ENCODE data around the gene FOXO3. TPM values are rescaled to one million over a fixed set of nuclear protein-coding genes. Genes with fewer than 3 reads are reported as not detected.

FOXO3 gene
- total and polyA plus RNA-seq, 2 experiments from 2014 or later: 19.7 to 36.6 TPM

DNA sequence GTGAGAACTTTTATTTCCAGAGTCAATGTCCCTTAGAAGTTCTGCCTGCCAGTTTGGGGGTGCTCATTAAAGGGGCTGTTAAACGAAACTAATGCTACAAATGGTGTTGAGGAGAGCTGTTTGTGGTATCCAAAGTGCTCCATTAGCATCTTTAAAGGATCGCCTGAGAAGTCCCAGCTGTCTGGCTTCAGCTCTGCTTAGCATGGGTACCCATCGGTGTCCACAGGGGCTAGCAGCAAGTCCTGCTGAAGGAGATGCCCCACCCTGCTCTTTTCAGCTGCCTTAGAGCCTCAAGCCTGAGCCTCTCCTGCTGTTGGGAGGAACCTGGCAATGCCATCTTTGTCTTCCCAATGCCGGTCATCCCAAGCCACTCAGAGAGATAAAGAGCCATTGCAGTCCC is 111.1 kb downstream of the FOXO3 start:
- 0 out of 2 replicates have a peak, but pooled peaks cover 3% of the 10 kb centered on the region for H3K4me1 ChIP-seq (ENCODE audit: insufficient read depth)
- H3K27me3 ChIP-seq (replicated peaks; ENCODE audit: insufficient read depth): no peaks in the 10 kb centered on the region
- H3K36me3 ChIP-seq (ENCODE audit: low read depth): no peaks in the 10 kb centered on the region
- WGBS, 2 experiments (ENCODE audit: low coverage in 1 of 2, low lambda C conversion rate in 2 of 2, missing lambda C conversion rate in 2 of 2): 95 to 100% methylated on average over 4 of the region's 4 CpGs
- H3K9me3 ChIP-seq (ENCODE audit: low read depth): no peaks in the 10 kb centered on the region
- no peaks in the 10 kb centered on the region for H3K9me2 ChIP-seq (ENCODE audit: insufficient read depth)
- H3K27ac ChIP-seq: no peak overlapping the region
- no peak overlapping the region for H3K4me2 ChIP-seq (ENCODE audit: unreplicated experiment)
- 0 out of 2 replicates have a peak, but pooled peaks cover 19% of the 10 kb centered on the region for H4K20me1 ChIP-seq (ENCODE audit: insufficient read depth)
- no peak overlapping the region for H3K4me3 ChIP-seq
- peaks cover 100% of the 10 kb centered on the region for H3K79me2 ChIP-seq (ENCODE audit: insufficient read depth)
- DNase-seq: no peak
- H3K9ac ChIP-seq: no peak overlapping the region
- no peaks in the 10 kb centered on the region for H3F3A ChIP-seq (ENCODE audit: insufficient read depth)
- H2AFZ ChIP-seq: no peak overlapping the region
- in situ Hi-C loops (cut with MboI): no loop called here
- TF ChIP-seq EZH2phosphoT487 (IDR thresholded peaks at IDR 0.05; ENCODE audit: insufficient read depth, low read depth): no peak
- no peak for TF ChIP-seq EZH2 (IDR thresholded peaks at IDR 0.05; ENCODE audit: insufficient read depth, poor library complexity, severe bottlenecking)

DNA sequence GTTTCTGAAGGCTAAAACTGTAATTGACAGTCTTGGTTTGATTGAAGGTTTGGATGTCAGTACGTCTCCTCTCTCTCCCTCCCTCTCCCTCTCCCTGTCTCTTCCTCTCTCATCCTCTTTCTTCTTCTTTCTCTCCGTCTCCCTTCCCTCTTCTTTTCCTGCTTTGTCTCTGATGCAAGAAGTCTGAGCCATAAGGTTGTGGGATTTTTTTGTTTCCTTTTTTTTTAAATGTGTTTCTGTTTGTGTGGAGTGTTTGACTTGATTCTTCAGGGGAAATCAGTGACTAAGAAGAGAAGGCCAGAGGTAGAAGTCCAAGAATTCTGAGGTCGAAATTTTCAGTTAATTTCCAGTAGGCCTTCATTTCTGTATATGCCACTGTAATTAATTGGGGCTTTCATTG is 111.9 kb downstream of the FOXO3 start:
- Histone ChIP-seq H3K9me3 (ENCODE audit: low read depth) (no peaks in the 10 kb centered on the region), H4K20me1 (ENCODE audit: insufficient read depth) (0 out of 2 replicates have a peak, but pooled peaks cover 17% of the 10 kb centered on the region), H2AFZ (no peak overlapping the region), H3K9me2 (ENCODE audit: insufficient read depth) (no peaks in the 10 kb centered on the region), H3K36me3 (ENCODE audit: low read depth) (no peaks in the 10 kb centered on the region), H3K9ac (no peak overlapping the region), H3K4me2 (ENCODE audit: unreplicated experiment) (no peak overlapping the region), H3F3A (ENCODE audit: insufficient read depth) (no peaks in the 10 kb centered on the region), H3K4me3 (no peak overlapping the region), H3K27ac (no peak overlapping the region), H3K4me1 (ENCODE audit: insufficient read depth) (0 out of 2 replicates have a peak, but pooled peaks cover 3% of the 10 kb centered on the region), H3K27me3 (replicated peaks; ENCODE audit: insufficient read depth) (no peaks in the 10 kb centered on the region), H3K79me2 (ENCODE audit: insufficient read depth) (peaks cover 100% of the 10 kb centered on the region)
- TF ChIP-seq EZH2phosphoT487 (IDR thresholded peaks at IDR 0.05; ENCODE audit: insufficient read depth, low read depth): no peak
- TF ChIP-seq EZH2 (IDR thresholded peaks at IDR 0.05; ENCODE audit: insufficient read depth, poor library complexity, severe bottlenecking): no peak
- 97 to 98% methylated on average over 3 of the region's 3 CpGs for WGBS, 2 experiments (ENCODE audit: low coverage in 1 of 2, low lambda C conversion rate in 2 of 2, missing lambda C conversion rate in 2 of 2)
- DNase-seq: no peak
- in situ Hi-C loops (cut with MboI): no loop called here

DNA sequence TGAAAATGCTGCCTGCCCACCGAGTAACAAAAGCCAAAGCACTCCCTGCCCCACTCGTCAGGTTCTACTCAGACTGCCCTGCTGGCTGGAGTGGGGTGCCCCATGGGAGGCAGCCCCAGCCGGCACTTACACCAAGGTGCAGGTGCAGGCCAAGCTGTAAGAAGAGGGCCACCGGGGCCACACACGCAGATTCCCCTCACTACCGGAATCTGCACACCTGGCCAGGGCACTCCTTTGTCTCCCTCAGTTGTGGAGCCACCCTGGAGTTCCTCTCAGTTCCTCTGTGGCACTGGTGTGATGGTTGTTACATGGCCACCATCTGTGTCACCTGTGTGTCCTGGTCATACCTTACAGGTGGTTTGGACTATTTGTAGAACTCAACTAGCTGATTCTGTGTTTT is 112.4 kb downstream of the FOXO3 start:
- Histone ChIP-seq H4K20me1 (ENCODE audit: insufficient read depth) (0 out of 2 replicates have a peak, but pooled peaks cover 13% of the 10 kb centered on the region), H3K27ac (no peak overlapping the region), H3K4me1 (ENCODE audit: insufficient read depth) (0 out of 2 replicates have a peak, but pooled peaks cover 3% of the 10 kb centered on the region), H3K79me2 (ENCODE audit: insufficient read depth) (peaks cover 100% of the 10 kb centered on the region), H3K4me3 (no peak overlapping the region), H3K36me3 (ENCODE audit: low read depth) (no peaks in the 10 kb centered on the region), H3F3A (ENCODE audit: insufficient read depth) (no peaks in the 10 kb centered on the region), H3K9ac (no peak overlapping the region), H3K9me3 (ENCODE audit: low read depth) (no peaks in the 10 kb centered on the region), H3K4me2 (ENCODE audit: unreplicated experiment) (no peak overlapping the region), H3K27me3 (replicated peaks; ENCODE audit: insufficient read depth) (no peaks in the 10 kb centered on the region), H3K9me2 (ENCODE audit: insufficient read depth) (no peaks in the 10 kb centered on the region), H2AFZ (no peak overlapping the region)
- TF ChIP-seq EZH2phosphoT487 (IDR thresholded peaks at IDR 0.05; ENCODE audit: insufficient read depth, low read depth) (no peak), EZH2 (IDR thresholded peaks at IDR 0.05; ENCODE audit: insufficient read depth, poor library complexity, severe bottlenecking) (no peak)
- WGBS, 2 experiments (ENCODE audit: low coverage in 1 of 2, low lambda C conversion rate in 2 of 2, missing lambda C conversion rate in 2 of 2): 97% methylated on average over 5 to 6 of the region's 6 CpGs
- DNase-seq: no peak
- in situ Hi-C loops (cut with MboI): no loop called here

DNA sequence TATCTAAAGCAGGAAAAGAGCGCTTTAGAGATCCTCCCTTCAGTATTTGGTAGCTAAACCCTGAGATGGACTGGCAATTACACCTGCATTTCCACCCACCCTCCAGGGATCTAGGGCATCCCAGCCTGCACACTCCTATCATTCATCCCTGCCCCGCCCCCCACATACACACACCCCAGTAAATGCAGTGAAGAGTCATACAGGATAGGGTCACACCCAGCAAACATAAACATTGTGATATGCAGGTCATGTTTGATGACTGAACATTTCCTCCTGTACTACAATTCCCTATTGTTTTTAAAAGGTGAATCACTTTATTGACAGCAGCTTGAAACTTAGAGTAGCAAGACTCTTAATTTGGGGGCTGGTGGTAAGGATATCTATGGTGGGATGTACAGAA is 112.9 kb downstream of the FOXO3 start:
- no peaks in the 10 kb centered on the region for H3K9me3 ChIP-seq (ENCODE audit: low read depth)
- H3K27me3 ChIP-seq (replicated peaks; ENCODE audit: insufficient read depth): no peaks in the 10 kb centered on the region
- peaks cover 100% of the 10 kb centered on the region for H3K79me2 ChIP-seq (ENCODE audit: insufficient read depth)
- no peak overlapping the region for H3K4me3 ChIP-seq
- H3K36me3 ChIP-seq (ENCODE audit: low read depth): no peaks in the 10 kb centered on the region
- no peak overlapping the region for H3K4me2 ChIP-seq (ENCODE audit: unreplicated experiment)
- 0 out of 2 replicates have a peak, but pooled peaks cover 3% of the 10 kb centered on the region for H3K4me1 ChIP-seq (ENCODE audit: insufficient read depth)
- H4K20me1 ChIP-seq (ENCODE audit: insufficient read depth): 0 out of 2 replicates have a peak, but pooled peaks cover 8% of the 10 kb centered on the region
- in situ Hi-C loops (cut with MboI): no loop called here
- TF ChIP-seq EZH2phosphoT487 (IDR thresholded peaks at IDR 0.05; ENCODE audit: insufficient read depth, low read depth) (no peak), EZH2 (IDR thresholded peaks at IDR 0.05; ENCODE audit: insufficient read depth, poor library complexity, severe bottlenecking) (no peak)
- no peaks in the 10 kb centered on the region for H3K9me2 ChIP-seq (ENCODE audit: insufficient read depth)
- H3K27ac ChIP-seq: no peak overlapping the region
- WGBS, 2 experiments (ENCODE audit: low coverage in 1 of 2, low lambda C conversion rate in 2 of 2, missing lambda C conversion rate in 2 of 2): 55 to 71% methylated on average over 2 of the region's 2 CpGs
- peak; percentile 46 for DNase-seq
- H3K9ac ChIP-seq: no peak overlapping the region
- H2AFZ ChIP-seq: no peak overlapping the region
- H3F3A ChIP-seq (ENCODE audit: insufficient read depth): no peaks in the 10 kb centered on the region

All from GM23248 (cell line).